ENCODE data around the gene SPRR5.

SPRR5 gene

GRCh38 chr1:152954436-152954835 lies 7.4 kb downstream of the SPRR5 start:
- TF ChIP-seq EP300 (IDR thresholded peaks at IDR 0.05; ENCODE audit: borderline replicate concordance) (no peak), FOXM1 (IDR thresholded peaks at IDR 0.05; ENCODE audit: borderline replicate concordance, low read depth) (no peak), RAD21 (IDR thresholded peaks at IDR 0.05; ENCODE audit: low read depth) (no peak), ZBTB7A (IDR thresholded peaks at IDR 0.05; ENCODE audit: low read depth) (no peak), CREB1 (IDR thresholded peaks at IDR 0.05; ENCODE audit: low read depth) (no peak), TAF1 (IDR thresholded peaks at IDR 0.05; ENCODE audit: low read depth) (no peak), YY1 (IDR thresholded peaks at IDR 0.05; ENCODE audit: low read depth) (no peak), TCF12 (IDR thresholded peaks at IDR 0.05; ENCODE audit: low read depth) (no peak), TEAD4 (IDR thresholded peaks at IDR 0.05) (no peak), REST (IDR thresholded peaks at IDR 0.05; ENCODE audit: low read depth) (no peak), EGR1 (IDR thresholded peaks at IDR 0.05) (no peak), NFIC (IDR thresholded peaks at IDR 0.05) (no peak), CEBPB (IDR thresholded peaks at IDR 0.05) (no peak), USF1 (IDR thresholded peaks at IDR 0.05) (no peak)
- TF ChIP-seq, protein P1, sequence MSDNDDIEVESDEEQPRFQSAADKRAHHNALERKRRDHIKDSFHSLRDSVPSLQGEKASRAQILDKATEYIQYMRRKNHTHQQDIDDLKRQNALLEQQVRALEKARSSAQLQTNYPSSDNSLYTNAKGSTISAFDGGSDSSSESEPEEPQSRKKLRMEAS (IDR thresholded peaks at IDR 0.05), result no peak

GRCh38 chr1:152957561-152957960 lies 10.6 kb downstream of the SPRR5 start:
- no peak for TF ChIP-seq NFIC (IDR thresholded peaks at IDR 0.05)
- TF ChIP-seq FOXM1 (IDR thresholded peaks at IDR 0.05; ENCODE audit: borderline replicate concordance, low read depth), result no peak
- TF ChIP-seq TAF1 (IDR thresholded peaks at IDR 0.05; ENCODE audit: low read depth), result no peak
- TF ChIP-seq RAD21 (IDR thresholded peaks at IDR 0.05; ENCODE audit: low read depth), result no peak
- no peak for TF ChIP-seq CEBPB (IDR thresholded peaks at IDR 0.05)
- no peak for TF ChIP-seq EGR1 (IDR thresholded peaks at IDR 0.05)
- no peak for TF ChIP-seq YY1 (IDR thresholded peaks at IDR 0.05; ENCODE audit: low read depth)
- TF ChIP-seq EP300 (IDR thresholded peaks at IDR 0.05; ENCODE audit: borderline replicate concordance), result no peak
- no peak for TF ChIP-seq REST (IDR thresholded peaks at IDR 0.05; ENCODE audit: low read depth)
- no peak for TF ChIP-seq TCF12 (IDR thresholded peaks at IDR 0.05; ENCODE audit: low read depth)
- no peak for TF ChIP-seq TEAD4 (IDR thresholded peaks at IDR 0.05)
- no peak for TF ChIP-seq CREB1 (IDR thresholded peaks at IDR 0.05; ENCODE audit: low read depth)
- TF ChIP-seq ZBTB7A (IDR thresholded peaks at IDR 0.05; ENCODE audit: low read depth), result no peak
- no peak for TF ChIP-seq USF1 (IDR thresholded peaks at IDR 0.05)
- TF ChIP-seq, protein P1 (IDR thresholded peaks at IDR 0.05), result no peak

DNA sequence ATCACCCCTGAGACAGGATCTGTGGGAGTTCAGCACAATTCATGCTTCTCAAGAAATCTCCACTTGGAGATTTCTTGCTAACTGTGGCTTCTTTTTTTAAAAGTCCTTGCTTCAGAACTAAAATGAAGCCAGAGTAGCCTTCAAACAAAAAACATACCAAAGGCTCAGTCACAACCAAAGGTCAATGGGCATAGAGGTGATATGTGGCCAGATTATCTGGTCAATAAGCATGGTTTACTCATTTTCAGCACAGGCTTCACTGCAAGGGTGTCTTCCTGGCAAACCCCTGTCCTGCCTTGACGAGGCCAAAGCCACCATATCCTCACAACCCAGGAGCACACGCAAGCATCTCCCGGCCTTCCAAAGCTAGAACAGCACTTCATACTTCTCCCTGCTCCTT lies 12.3 kb downstream of the SPRR5 start:
- no peak for TF ChIP-seq RAD21 (IDR thresholded peaks at IDR 0.05; ENCODE audit: low read depth)
- TF ChIP-seq, protein P1 (IDR thresholded peaks at IDR 0.05), result no peak
- TF ChIP-seq FOXM1 (IDR thresholded peaks at IDR 0.05; ENCODE audit: borderline replicate concordance, low read depth), result no peak
- no peak for TF ChIP-seq USF1 (IDR thresholded peaks at IDR 0.05)
- TF ChIP-seq CREB1 (IDR thresholded peaks at IDR 0.05; ENCODE audit: low read depth), result no peak
- TF ChIP-seq TCF12 (IDR thresholded peaks at IDR 0.05; ENCODE audit: low read depth), result no peak
- no peak for TF ChIP-seq NFIC (IDR thresholded peaks at IDR 0.05)
- TF ChIP-seq ZBTB7A (IDR thresholded peaks at IDR 0.05; ENCODE audit: low read depth), result no peak
- no peak for TF ChIP-seq TEAD4 (IDR thresholded peaks at IDR 0.05)
- no peak for TF ChIP-seq REST (IDR thresholded peaks at IDR 0.05; ENCODE audit: low read depth)
- no peak for TF ChIP-seq CEBPB (IDR thresholded peaks at IDR 0.05)
- TF ChIP-seq TAF1 (IDR thresholded peaks at IDR 0.05; ENCODE audit: low read depth), result no peak
- no peak for TF ChIP-seq YY1 (IDR thresholded peaks at IDR 0.05; ENCODE audit: low read depth)
- no peak for TF ChIP-seq EGR1 (IDR thresholded peaks at IDR 0.05)
- TF ChIP-seq EP300 (IDR thresholded peaks at IDR 0.05; ENCODE audit: borderline replicate concordance), result no peak
